Neural progenitor cell (in vitro differentiated cells): Measurements from ENCODE around the gene PRKCH. TPM values are rescaled to one million over a fixed set of nuclear protein-coding genes. Genes with fewer than 3 reads are reported as not detected.

Experiments used
- DNase-seq: peaks from one replicate; pipeline ENCODE4 v3.0.0-alpha.2; 2016; ENCODE audit warnings: low spot score
- H2AFZ ChIP-seq: fragments of 200-600 bp; sonication (generic); replicated peaks from 2 replicates; pipeline ENCODE4 v1.6.1; 2016; ENCODE audit warnings: antibody characterized with exemption
- H3F3A ChIP-seq: fragments of 200-600 bp; sonication (generic); 2 replicates; pipeline ENCODE4 v1.6.1; 2016; ENCODE audit warnings: antibody characterized with exemption, low read depth
- H3K27ac ChIP-seq: fragments of 200-600 bp; sonication (generic); 2 replicates; pipeline ENCODE4 v1.5.1; 2016; ENCODE audit warnings: mild to moderate bottlenecking
- H3K27me3 ChIP-seq: fragments of 200-600 bp; sonication (generic); 2 replicates; pipeline ENCODE4 v1.6.1; 2016; ENCODE audit warnings: mild to moderate bottlenecking, moderate library complexity
- H3K36me3 ChIP-seq: fragments of 200-600 bp; sonication (generic); 2 replicates; pipeline ENCODE4 v1.5.1; 2016
- H3K4me1 ChIP-seq: fragments of 200-600 bp; sonication (generic); 2 replicates; pipeline ENCODE4 v1.6.1; 2016; ENCODE audit warnings: mixed run types
- H3K4me2 ChIP-seq: fragments of 200-600 bp; sonication (generic); 2 replicates; pipeline ENCODE4 v1.6.1; 2016
- H3K4me3 ChIP-seq: fragments of 200-600 bp; sonication (generic); 2 replicates; pipeline ENCODE4 v1.5.1; 2016
- H3K79me2 ChIP-seq: fragments of 200-600 bp; sonication (generic); 2 replicates; pipeline ENCODE4 v1.6.1; 2016; ENCODE audit warnings: low read depth
- H3K9ac ChIP-seq: fragments of 200-600 bp; sonication (generic); 2 replicates; pipeline ENCODE4 v1.6.1; 2016
- H3K9me3 ChIP-seq: fragments of 200-600 bp; sonication (generic); 2 replicates; pipeline ENCODE4 v1.5.1; 2016; ENCODE audit warnings: low read depth
- H4K20me1 ChIP-seq: fragments of 200-600 bp; sonication (generic); 2 replicates; pipeline ENCODE4 v1.6.1; 2016; ENCODE audit warnings: low read depth
- H3K27ac Mint-ChIP-seq: 3 replicates; pipeline ENCODE4 v1.8.0; 2021; ENCODE audit warnings: mixed read lengths
- H3K27me3 Mint-ChIP-seq: 2 replicates; pipeline ENCODE4 v1.8.0; 2022; ENCODE audit warnings: low read depth, mild to moderate bottlenecking, inconsistent platforms, moderate library complexity, mixed read lengths; ENCODE audit not compliant: insufficient read depth
- H3K36me3 Mint-ChIP-seq: 3 replicates; pipeline ENCODE4 v1.8.0; 2021; ENCODE audit warnings: mixed read lengths
- H3K4me1 Mint-ChIP-seq: 3 replicates; pipeline ENCODE4 v1.8.0; 2021; ENCODE audit warnings: mixed read lengths
- H3K4me3 Mint-ChIP-seq: 3 replicates; pipeline ENCODE4 v1.8.0; 2021; ENCODE audit warnings: mild to moderate bottlenecking, moderate library complexity, mixed read lengths
- H3K9me3 Mint-ChIP-seq: 3 replicates; pipeline ENCODE4 v1.8.0; 2020; ENCODE audit warnings: mixed read lengths
- CTCF ChIP-seq: fragments of 200-600 bp; sonication (generic); IDR thresholded peaks from 2 replicates; pipeline ENCODE4 v1.5.1; 2017; ENCODE audit warnings: antibody characterized with exemption, mild to moderate bottlenecking
- EZH2 ChIP-seq: fragments of 200-600 bp; sonication (generic); IDR thresholded peaks from 2 replicates; pipeline ENCODE4 v1.6.1; 2017; ENCODE audit warnings: antibody characterized with exemption, mild to moderate bottlenecking, moderate library complexity
- EZH2phosphoT487 ChIP-seq: fragments of 200-600 bp; sonication (generic); IDR thresholded peaks from 2 replicates; pipeline ENCODE4 v1.6.1; 2017; ENCODE audit warnings: antibody characterized with exemption
- total RNA-seq: library from RNA; depleted of rRNA; stranded (reverse); fragments of >200 nt; gene quantifications from 2 replicates; pipeline ENCODE4 v1.2.3, GENCODE V29; 2015; ENCODE audit warnings: low replicate concordance

PRKCH gene
- total RNA-seq, 1 donor from 2014 or later: 1.3 TPM

GRCh38 chr14:61330511-61330910 is 9.1 kb downstream of the PRKCH start:
- Histone ChIP-seq H3K27ac (no peak overlapping the region), H3K9me3 (peaks cover 4% of the 10 kb centered on the region), H3K9ac (no peak overlapping the region), H3K79me2 (no peaks in the 10 kb centered on the region), H3K4me1 (peaks cover 14% of the 10 kb centered on the region), H2AFZ (no peak overlapping the region), H3K4me2 (no peak overlapping the region), H4K20me1 (no peaks in the 10 kb centered on the region), H3K36me3 (no peaks in the 10 kb centered on the region), H3K4me3 (no peak overlapping the region), H3K27me3 (no peaks in the 10 kb centered on the region), H3F3A (peaks cover 3% of the 10 kb centered on the region)
- DNase-seq: no peak
- H3K4me1 Mint-ChIP-seq: no peaks in the 10 kb centered on the region
- TF ChIP-seq CTCF: no peak
- no peak for TF ChIP-seq EZH2
- H3K36me3 Mint-ChIP-seq: no peaks in the 10 kb centered on the region
- no peak overlapping the region for H3K4me3 Mint-ChIP-seq
- H3K9me3 Mint-ChIP-seq: peaks cover 2% of the 10 kb centered on the region
- no peak overlapping the region for H3K27ac Mint-ChIP-seq
- peaks cover 3% of the 10 kb centered on the region for H3K27me3 Mint-ChIP-seq

- Mint-ChIP-seq H3K27me3 (peaks cover 3% of the 10 kb centered on the region), H3K36me3 (no peaks in the 10 kb centered on the region), H3K9me3 (no peaks in the 10 kb centered on the region), H3K4me1 (no peaks in the 10 kb centered on the region), H3K4me3 (no peak overlapping the region), H3K27ac (no peak overlapping the region)
- Histone ChIP-seq H3K4me2 (no peak overlapping the region), H3F3A (peaks cover 3% of the 10 kb centered on the region), H3K9ac (no peak overlapping the region), H3K27ac (no peak overlapping the region), H3K4me3 (no peak overlapping the region), H3K79me2 (no peaks in the 10 kb centered on the region), H3K36me3 (no peaks in the 10 kb centered on the region), H4K20me1 (no peaks in the 10 kb centered on the region), H3K4me1 (peaks cover 14% of the 10 kb centered on the region), H3K9me3 (no peaks in the 10 kb centered on the region), H3K27me3 (no peaks in the 10 kb centered on the region), H2AFZ (no peak overlapping the region)
- DNase-seq: no peak
- no peak for TF ChIP-seq EZH2phosphoT487
Observed at GRCh38 chr14:61331992-61332657, 10.7 kb downstream of the PRKCH start.

- H3K9ac ChIP-seq: no peak overlapping the region
Observed at GRCh38 chr14:61332658-61333029, 11.3 kb downstream of the PRKCH start.

More at GRCh38 chr14:61332658-61333029, 11.3 kb downstream of the PRKCH start:
- Histone ChIP-seq H3K36me3 (no peaks in the 10 kb centered on the region), H2AFZ (no peak overlapping the region), H3K27me3 (no peaks in the 10 kb centered on the region), H4K20me1 (no peaks in the 10 kb centered on the region), H3K9me3 (no peaks in the 10 kb centered on the region), H3K4me3 (no peak overlapping the region), H3F3A (peaks cover 3% of the 10 kb centered on the region), H3K4me2 (no peak overlapping the region), H3K4me1 (peaks cover 14% of the 10 kb centered on the region), H3K79me2 (no peaks in the 10 kb centered on the region), H3K27ac (no peak overlapping the region)
- DNase-seq: no peak
- Mint-ChIP-seq H3K36me3 (no peaks in the 10 kb centered on the region), H3K9me3 (no peaks in the 10 kb centered on the region), H3K27me3 (peaks cover 3% of the 10 kb centered on the region), H3K4me3 (no peak overlapping the region), H3K4me1 (no peaks in the 10 kb centered on the region), H3K27ac (no peak overlapping the region)
- TF ChIP-seq CTCF: no peak
- TF ChIP-seq EZH2: no peak
- no peak for TF ChIP-seq EZH2phosphoT487
